Heart left ventricle (tissue), 13 donors: ENCODE results near the gene CRYM.

ENCODE experiments used
- POLR2A ChIP-seq, 2 donors: fragments of 450-650 bp; IDR thresholded peaks; one replicate each; pipeline ENCODE4 v1.6.1; 2017; ENCODE audit warnings: antibody characterized with exemption in 2 of 2, mild to moderate bottlenecking in 2 of 2, moderate library complexity in 2 of 2
- TF ChIP-seq, protein P1 (sequence below), 12 donors: fragments of 200-600 bp; sonication (generic) in 4 of 12; IDR thresholded peaks; one replicate each; pipeline versions ENCODE4 v1.5.0 to v1.8.0; 2018 to 2022; ENCODE audit warnings: antibody characterized with exemption in 12 of 12, mild to moderate bottlenecking in 5 of 12
- donor health status: ischemic (EF 13 %, LVEDD 7.1; RV severe dilation, severe dysfunction).
- donor health status: DM: no; HTN: yes; CAD: no.
- donor health status: DM: no; HTN: no; CAD: no.
- donor health status: ischemic (EF 25% LVEDD 6.9; RV normal size, moderate dysfunction).
- donor health status: ischemic (EF 25% LVEDD 5.7; RV mildly dilated, moderate dysfunction).
- donor health status: ischemic (EF 35%, LVEDD 5.7; RV mildly dilated, moderate dysfunction).
- donor health status: nonischemic (EF 11% LVEDD 7.7; RV severe dilation, severe dysfunction).
- donor health status: DM: yes; HTN: yes; CAD: no.
- donor health status: PGD.
- donor health status: ischemic (EF 29% LVEDD 5.4; RV normal size, mild dysfunction).
- donor health status: nonischemic (EF 23%, LVEDD 6.1; RV moderate dilation, normal function).

GRCh38 chr16:21284414-21284813 is 6.3 kb upstream of the CRYM start:
- TF ChIP-seq, protein P1, sequence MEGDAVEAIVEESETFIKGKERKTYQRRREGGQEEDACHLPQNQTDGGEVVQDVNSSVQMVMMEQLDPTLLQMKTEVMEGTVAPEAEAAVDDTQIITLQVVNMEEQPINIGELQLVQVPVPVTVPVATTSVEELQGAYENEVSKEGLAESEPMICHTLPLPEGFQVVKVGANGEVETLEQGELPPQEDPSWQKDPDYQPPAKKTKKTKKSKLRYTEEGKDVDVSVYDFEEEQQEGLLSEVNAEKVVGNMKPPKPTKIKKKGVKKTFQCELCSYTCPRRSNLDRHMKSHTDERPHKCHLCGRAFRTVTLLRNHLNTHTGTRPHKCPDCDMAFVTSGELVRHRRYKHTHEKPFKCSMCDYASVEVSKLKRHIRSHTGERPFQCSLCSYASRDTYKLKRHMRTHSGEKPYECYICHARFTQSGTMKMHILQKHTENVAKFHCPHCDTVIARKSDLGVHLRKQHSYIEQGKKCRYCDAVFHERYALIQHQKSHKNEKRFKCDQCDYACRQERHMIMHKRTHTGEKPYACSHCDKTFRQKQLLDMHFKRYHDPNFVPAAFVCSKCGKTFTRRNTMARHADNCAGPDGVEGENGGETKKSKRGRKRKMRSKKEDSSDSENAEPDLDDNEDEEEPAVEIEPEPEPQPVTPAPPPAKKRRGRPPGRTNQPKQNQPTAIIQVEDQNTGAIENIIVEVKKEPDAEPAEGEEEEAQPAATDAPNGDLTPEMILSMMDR (IDR thresholded peaks at IDR 0.05), result no peak
- no peak for TF ChIP-seq POLR2A (IDR thresholded peaks at IDR 0.05)
